ENCODE data around the gene TNFSF13. TPM values are rescaled to one million over a fixed set of nuclear protein-coding genes. Genes with fewer than 3 reads are reported as not detected.

TNFSF13 gene
- total RNA-seq, 4 donors from 2014 or later = 9.6 to 26.6 (median 15.5) TPM

DNA sequence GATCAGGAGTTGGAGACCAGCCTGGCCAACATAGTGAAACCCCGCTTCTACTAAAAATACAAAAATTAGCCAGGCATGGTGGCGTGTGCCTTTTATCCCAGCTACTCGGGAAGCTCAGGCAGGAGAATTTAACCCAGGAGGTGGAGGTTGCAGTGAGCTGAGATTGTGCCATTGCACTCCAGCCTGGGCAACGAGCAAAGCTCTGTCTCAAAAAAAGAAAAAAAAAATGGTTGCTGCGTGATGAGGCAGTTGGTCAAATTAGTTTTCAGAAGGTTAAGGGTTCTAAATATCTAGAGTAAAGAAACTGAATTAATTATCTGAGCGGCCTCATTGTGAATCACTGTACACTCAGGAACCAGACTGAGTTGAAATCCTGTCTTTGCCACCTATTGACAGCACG lies 17.4 kb downstream of the TNFSF13 start:
- no peak for DNase-seq (ENCODE audit: low spot score in 2 of 2)
- Histone ChIP-seq H3K9me3 (no peaks in the 10 kb centered on the region), H3K36me3 (peaks cover 56% of the 10 kb centered on the region), H3K27me3 (no peaks in the 10 kb centered on the region), H3K4me3 (peak overlapping the region; percentile 3), H3K4me1 (peaks cover 80% of the 10 kb centered on the region), H3K27ac (no peak overlapping the region)
- 71% methylated on average over 7 of the region's 7 CpGs for WGBS
- TF ChIP-seq POLR2A (IDR thresholded peaks at IDR 0.05) (no peak), EP300 (IDR thresholded peaks at IDR 0.05) (no peak), POLR2AphosphoS5 (IDR thresholded peaks at IDR 0.05) (no peak)
- TF ChIP-seq, protein P1, sequence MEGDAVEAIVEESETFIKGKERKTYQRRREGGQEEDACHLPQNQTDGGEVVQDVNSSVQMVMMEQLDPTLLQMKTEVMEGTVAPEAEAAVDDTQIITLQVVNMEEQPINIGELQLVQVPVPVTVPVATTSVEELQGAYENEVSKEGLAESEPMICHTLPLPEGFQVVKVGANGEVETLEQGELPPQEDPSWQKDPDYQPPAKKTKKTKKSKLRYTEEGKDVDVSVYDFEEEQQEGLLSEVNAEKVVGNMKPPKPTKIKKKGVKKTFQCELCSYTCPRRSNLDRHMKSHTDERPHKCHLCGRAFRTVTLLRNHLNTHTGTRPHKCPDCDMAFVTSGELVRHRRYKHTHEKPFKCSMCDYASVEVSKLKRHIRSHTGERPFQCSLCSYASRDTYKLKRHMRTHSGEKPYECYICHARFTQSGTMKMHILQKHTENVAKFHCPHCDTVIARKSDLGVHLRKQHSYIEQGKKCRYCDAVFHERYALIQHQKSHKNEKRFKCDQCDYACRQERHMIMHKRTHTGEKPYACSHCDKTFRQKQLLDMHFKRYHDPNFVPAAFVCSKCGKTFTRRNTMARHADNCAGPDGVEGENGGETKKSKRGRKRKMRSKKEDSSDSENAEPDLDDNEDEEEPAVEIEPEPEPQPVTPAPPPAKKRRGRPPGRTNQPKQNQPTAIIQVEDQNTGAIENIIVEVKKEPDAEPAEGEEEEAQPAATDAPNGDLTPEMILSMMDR (IDR thresholded peaks at IDR 0.05) = no peak

DNA sequence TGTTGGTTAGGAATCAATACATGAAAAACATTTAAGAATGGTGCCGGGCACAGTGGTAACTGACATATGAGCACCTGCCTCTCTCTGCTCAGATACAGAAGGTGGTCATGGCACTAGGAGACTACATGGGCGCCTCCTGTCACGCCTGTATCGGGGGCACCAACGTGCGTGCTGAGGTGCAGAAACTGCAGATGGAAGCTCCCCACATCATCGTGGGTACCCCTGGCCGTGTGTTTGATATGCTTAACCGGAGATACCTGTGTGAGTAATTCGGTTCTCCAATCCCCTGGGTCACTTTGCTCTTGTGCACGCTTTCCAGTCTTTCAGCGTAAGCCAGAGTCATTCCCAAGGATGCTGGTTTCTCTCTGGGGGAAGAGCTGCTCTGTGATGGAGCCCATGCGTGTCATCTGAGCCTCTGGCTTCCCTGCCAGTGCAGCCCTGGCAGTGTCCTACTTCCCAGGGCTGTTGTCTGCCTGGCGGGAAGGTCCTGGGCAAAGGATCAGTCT lies 17.9 kb downstream of the TNFSF13 start:
- Histone ChIP-seq H3K36me3 (peaks cover 52% of the 10 kb centered on the region), H3K27ac (no peak overlapping the region), H3K4me1 (peaks cover 83% of the 10 kb centered on the region), H3K4me3 (no peak overlapping the region), H3K9me3 (no peaks in the 10 kb centered on the region), H3K27me3 (no peaks in the 10 kb centered on the region)
- WGBS = 81% methylated on average over 14 of the region's 14 CpGs
- TF ChIP-seq, protein P1 (IDR thresholded peaks at IDR 0.05) = no peak
- TF ChIP-seq POLR2A (IDR thresholded peaks at IDR 0.05) (no peak), EP300 (IDR thresholded peaks at IDR 0.05) (no peak), POLR2AphosphoS5 (IDR thresholded peaks at IDR 0.05) (no peak)
- DNase-seq (ENCODE audit: low spot score in 2 of 2) = no peak

DNA sequence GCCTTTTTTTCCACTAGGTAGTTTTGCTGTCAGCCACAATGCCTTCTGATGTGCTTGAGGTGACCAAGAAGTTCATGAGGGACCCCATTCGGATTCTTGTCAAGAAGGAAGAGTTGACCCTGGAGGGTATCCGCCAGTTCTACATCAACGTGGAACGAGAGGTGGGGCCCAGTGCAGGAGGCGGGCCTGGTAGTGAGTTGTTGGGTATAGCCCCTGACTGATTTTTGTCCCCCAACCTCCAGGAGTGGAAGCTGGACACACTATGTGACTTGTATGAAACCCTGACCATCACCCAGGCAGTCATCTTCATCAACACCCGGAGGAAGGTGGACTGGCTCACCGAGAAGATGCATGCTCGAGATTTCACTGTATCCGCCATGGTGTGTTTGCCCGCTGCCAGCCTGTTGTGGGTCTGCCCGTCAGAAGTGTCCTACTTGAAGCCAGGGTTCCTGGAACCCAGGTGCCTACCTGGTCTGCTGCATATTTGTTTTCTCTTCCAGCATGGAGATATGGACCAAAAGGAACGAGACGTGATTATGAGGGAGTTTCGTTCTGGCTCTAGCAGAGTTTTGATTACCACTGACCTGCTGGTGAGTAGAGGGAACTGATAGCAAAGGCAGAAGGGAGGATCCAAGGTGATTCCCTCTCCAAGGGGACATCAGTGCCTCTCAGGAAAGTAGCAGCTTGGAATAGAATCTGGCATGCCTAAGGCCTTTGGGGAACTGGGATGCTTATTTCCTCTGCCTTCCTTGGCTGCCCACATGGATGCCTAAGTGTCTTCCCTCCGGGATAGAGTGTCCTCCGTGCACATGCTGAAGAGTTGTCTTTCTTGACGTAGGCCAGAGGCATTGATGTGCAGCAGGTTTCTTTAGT lies 19.0 kb downstream of the TNFSF13 start:
- Histone ChIP-seq H3K27ac (no peak overlapping the region), H3K9me3 (no peaks in the 10 kb centered on the region), H3K27me3 (no peaks in the 10 kb centered on the region), H3K4me1 (peaks cover 85% of the 10 kb centered on the region), H3K36me3 (peaks cover 52% of the 10 kb centered on the region), H3K4me3 (no peak overlapping the region)
- no peak for DNase-seq (ENCODE audit: low spot score in 2 of 2)
- 84% methylated on average over 16 of the region's 17 CpGs for WGBS
- TF ChIP-seq EP300 (IDR thresholded peaks at IDR 0.05) (no peak), POLR2A (IDR thresholded peaks at IDR 0.05) (no peak), POLR2AphosphoS5 (IDR thresholded peaks at IDR 0.05) (no peak)
- TF ChIP-seq, protein P1 (IDR thresholded peaks at IDR 0.05) = no peak

DNA sequence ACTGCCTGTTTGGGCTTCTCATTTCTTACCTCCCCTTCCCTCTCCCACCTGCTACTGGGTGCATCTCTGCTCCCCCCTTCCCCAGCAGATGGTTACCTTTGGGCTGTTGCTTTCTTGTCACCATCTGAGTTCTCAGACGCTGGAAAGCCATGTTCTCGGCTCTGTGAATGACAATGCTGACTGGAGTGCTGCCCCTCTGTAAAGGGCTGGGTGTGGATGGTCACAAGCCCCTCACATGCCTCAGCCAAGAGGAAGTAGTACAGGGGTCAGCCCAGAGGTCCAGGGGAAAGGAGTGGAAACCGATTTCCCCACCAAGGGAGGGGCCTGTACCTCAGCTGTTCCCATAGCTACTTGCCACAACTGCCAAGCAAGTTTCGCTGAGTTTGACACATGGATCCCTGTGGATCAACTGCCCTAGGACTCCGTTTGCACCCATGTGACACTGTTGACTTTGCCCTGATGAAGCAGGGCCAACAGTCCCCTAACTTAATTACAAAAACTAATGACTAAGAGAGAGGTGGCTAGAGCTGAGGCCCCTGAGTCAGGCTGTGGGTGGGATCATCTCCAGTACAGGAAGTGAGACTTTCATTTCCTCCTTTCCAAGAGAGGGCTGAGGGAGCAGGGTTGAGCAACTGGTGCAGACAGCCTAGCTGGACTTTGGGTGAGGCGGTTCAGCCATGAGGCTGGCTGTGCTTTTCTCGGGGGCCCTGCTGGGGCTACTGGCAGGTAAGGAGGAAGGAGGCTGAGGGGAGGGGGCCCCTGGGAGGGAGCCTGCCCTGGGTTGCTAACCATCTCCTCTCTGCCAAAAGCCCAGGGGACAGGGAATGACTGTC lies 20.7 kb downstream of the TNFSF13 start, which contains the start of gene CD68:
Gene CD68, plus strand, starts transcription at position 638 of the 833 bp plus-strand sequence. Its CDS starts 40 bp downstream, at position 678.
- peaks cover 88% of the 10 kb centered on the region for H3K4me1 ChIP-seq
- peaks cover 47% of the 10 kb centered on the region for H3K36me3 ChIP-seq

More for the DNA sequence above, 20.7 kb downstream of the TNFSF13 start, which contains the start of gene CD68:
- Histone ChIP-seq H3K27me3 (no peaks in the 10 kb centered on the region), H3K4me3 (peak within 1 kb of the TSS; percentile 60), H3K9me3 (no peaks in the 10 kb centered on the region), H3K27ac (peak within 1 kb of the TSS; percentile 90)
- DNase-seq (ENCODE audit: low spot score in 2 of 2) = peak in 1 of 2 donors; percentile 92
- TF ChIP-seq EP300 (IDR thresholded peaks at IDR 0.05) = no peak
- peak; percentile 19 to 69 (median 32) for TF ChIP-seq POLR2AphosphoS5 (IDR thresholded peaks at IDR 0.05)
- TF ChIP-seq POLR2A (IDR thresholded peaks at IDR 0.05) = peak in 1 of 2 donors; percentile 58
- TF ChIP-seq, protein P1 (IDR thresholded peaks at IDR 0.05) = no peak
- 14% methylated on average over 7 of the region's 7 CpGs for WGBS

Data from suprapubic skin (tissue), 4 donors.